ENCODE measurements around the gene PPP1R15B.

The PPP1R15B gene

GRCh38 chr1:204411451-204412204 lies at the start of gene PPP1R15B:
TSS of gene PPP1R15B (minus strand) at chr1:204411817. CDS start at chr1:204411411, 406 bp downstream.
- peak; percentile 99 for DNase-seq (ENCODE audit: low spot score)

GRCh38 chr1:204460346-204460745 lies 48.7 kb upstream of the PPP1R15B start:
- DNase-seq (ENCODE audit: low spot score) = no peak

GRCh38 chr1:204459706-204460105 lies 48.1 kb upstream of the PPP1R15B start:
- no peak for DNase-seq (ENCODE audit: low spot score)

GRCh38 chr1:204457666-204458065 lies 46.0 kb upstream of the PPP1R15B start:
- no peak for DNase-seq (ENCODE audit: low spot score)

- no peak for DNase-seq (ENCODE audit: low spot score)
These were observed 45.3 kb upstream of the PPP1R15B start for GRCh38 chr1:204456826-204457442.

GRCh38 chr1:204455831-204456145 lies 44.2 kb upstream of the PPP1R15B start:
- DNase-seq (ENCODE audit: low spot score) = no peak

- no peak for DNase-seq (ENCODE audit: low spot score)
These were observed 43.6 kb upstream of the PPP1R15B start for GRCh38 chr1:204455063-204455830.

- no peak for DNase-seq (ENCODE audit: low spot score)
These were observed 42.9 kb upstream of the PPP1R15B start for GRCh38 chr1:204454476-204454875.

- DNase-seq (ENCODE audit: low spot score) = no peak
These were observed 41.6 kb upstream of the PPP1R15B start for GRCh38 chr1:204453141-204453772.

- DNase-seq (ENCODE audit: low spot score) = no peak
These were observed 39.9 kb upstream of the PPP1R15B start for GRCh38 chr1:204451352-204452124.

- DNase-seq (ENCODE audit: low spot score) = no peak
These were observed 39.0 kb upstream of the PPP1R15B start for GRCh38 chr1:204450461-204451257.

- no peak for DNase-seq (ENCODE audit: low spot score)
These were observed 38.2 kb upstream of the PPP1R15B start for GRCh38 chr1:204449678-204450280.

- DNase-seq (ENCODE audit: low spot score) = no peak
These were observed 37.5 kb upstream of the PPP1R15B start for GRCh38 chr1:204448991-204449677.

- DNase-seq (ENCODE audit: low spot score) = no peak
These were observed 36.8 kb upstream of the PPP1R15B start for GRCh38 chr1:204448344-204448964.

GRCh38 chr1:204447736-204448135 lies 36.1 kb upstream of the PPP1R15B start:
- no peak for DNase-seq (ENCODE audit: low spot score)

- DNase-seq (ENCODE audit: low spot score) = no peak
These were observed 35.6 kb upstream of the PPP1R15B start for GRCh38 chr1:204447190-204447589.

GRCh38 chr1:204446413-204447111 lies 34.9 kb upstream of the PPP1R15B start:
- peak; percentile 38 for DNase-seq (ENCODE audit: low spot score)

GRCh38 chr1:204445860-204446412 lies 34.3 kb upstream of the PPP1R15B start:
- peak; percentile 18 for DNase-seq (ENCODE audit: low spot score)
